G401.6 (cell line): ENCODE data around the gene IL27RA.

Experiments
- FAIRE-seq: peaks from 2 replicates; lab custom pipeline; 2012; peaks lifted over from hg19 to GRCh38; lab: Jason Lieb, UNC

The IL27RA gene

GRCh38 chr19:14031719-14032480 lies at the start of gene IL27RA:
TSS of gene IL27RA (plus strand) at chr19:14031762. CDS start at chr19:14031873, 111 bp downstream.
- no peak for FAIRE-seq

GRCh38 chr19:13981988-13982501 lies 49.5 kb upstream of the IL27RA start:
- no peak for FAIRE-seq

GRCh38 chr19:13982773-13983172 lies 48.8 kb upstream of the IL27RA start:
- no peak for FAIRE-seq

DNA sequence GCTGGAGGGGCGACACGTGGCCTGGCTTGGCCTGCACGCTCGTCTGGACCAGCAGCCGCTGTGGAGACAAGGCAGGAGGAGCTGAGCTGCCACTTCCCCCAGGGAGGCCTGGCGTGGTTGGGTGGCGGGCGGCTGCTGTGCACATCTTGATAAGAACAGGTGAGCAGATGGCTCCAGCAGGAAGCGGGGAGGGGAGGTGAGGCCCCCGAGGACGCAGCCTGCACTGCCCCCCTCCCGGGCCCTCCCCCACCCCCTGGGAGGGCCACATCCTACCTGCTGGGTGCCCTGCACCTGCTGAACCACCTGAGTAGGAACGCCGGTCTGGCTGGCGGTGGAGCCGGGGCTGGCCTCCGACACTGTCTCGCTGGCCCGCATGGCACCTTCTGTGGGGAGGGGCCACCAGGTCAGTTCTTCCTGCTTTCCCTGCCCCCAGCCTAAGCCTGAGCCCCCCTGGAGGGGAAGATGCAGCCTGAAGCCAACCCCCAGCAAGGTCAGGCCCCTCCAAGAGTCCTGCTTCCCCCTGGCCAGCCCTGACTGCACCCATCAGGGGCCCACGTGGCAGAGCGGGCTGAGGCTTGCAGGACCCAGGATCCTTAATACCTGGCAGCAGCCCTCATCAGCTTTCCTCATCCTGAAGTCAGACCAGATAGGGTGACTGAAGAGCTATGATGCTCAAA lies 48.2 kb upstream of the IL27RA start:
- FAIRE-seq, result no peak

DNA sequence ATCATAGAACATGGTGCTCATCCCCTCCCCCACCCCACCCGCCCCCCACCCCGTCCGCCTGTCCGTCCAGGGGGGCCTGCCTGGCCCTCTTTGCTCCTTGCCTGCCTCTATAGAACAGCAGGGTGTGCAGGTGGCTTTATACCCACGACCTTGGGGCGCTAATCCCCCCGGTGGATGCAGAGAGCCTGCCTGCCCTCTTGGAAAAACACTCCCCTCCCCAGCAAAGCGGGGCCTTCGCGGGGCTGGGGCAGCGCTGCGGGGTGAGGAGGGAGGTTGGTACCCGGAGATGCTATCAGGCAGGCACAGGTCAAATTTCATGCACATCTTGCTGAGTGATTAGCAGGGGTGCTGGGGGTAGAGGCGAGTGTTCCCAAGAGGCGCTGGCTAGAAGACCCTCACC lies 47.4 kb upstream of the IL27RA start:
- no peak for FAIRE-seq

- FAIRE-seq, result no peak
Observed at GRCh38 chr19:13984875-13985741, 46.5 kb upstream of the IL27RA start.

GRCh38 chr19:13985771-13986347 lies 45.7 kb upstream of the IL27RA start:
- no peak for FAIRE-seq

DNA sequence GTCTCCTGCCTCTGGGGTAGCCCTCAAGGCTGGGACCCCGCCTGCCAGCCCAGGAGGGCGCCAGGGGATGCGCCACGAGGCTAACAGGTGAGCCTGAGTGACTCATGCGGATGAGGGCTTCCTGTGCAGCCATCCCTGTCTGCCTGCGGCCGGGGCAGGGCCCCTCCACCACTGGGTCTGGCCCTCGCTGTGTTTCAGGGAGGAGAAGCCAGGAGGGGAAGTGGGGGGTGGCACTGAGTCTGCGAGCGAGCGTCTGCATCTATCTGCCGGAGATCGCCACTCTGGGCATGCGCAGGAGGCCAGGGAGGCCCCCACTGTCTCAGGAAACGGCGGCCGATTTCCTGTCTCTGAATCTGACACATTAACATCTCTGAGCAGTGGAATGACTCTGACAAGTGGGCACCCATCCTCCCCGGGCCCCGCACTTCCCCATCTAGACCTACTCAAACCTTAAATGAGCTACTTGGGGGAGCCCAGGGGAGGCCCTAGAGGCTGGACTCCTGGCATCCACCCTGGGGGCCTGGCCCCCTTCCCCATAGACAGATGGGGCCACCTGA lies 45.1 kb upstream of the IL27RA start:
- FAIRE-seq, result no peak

DNA sequence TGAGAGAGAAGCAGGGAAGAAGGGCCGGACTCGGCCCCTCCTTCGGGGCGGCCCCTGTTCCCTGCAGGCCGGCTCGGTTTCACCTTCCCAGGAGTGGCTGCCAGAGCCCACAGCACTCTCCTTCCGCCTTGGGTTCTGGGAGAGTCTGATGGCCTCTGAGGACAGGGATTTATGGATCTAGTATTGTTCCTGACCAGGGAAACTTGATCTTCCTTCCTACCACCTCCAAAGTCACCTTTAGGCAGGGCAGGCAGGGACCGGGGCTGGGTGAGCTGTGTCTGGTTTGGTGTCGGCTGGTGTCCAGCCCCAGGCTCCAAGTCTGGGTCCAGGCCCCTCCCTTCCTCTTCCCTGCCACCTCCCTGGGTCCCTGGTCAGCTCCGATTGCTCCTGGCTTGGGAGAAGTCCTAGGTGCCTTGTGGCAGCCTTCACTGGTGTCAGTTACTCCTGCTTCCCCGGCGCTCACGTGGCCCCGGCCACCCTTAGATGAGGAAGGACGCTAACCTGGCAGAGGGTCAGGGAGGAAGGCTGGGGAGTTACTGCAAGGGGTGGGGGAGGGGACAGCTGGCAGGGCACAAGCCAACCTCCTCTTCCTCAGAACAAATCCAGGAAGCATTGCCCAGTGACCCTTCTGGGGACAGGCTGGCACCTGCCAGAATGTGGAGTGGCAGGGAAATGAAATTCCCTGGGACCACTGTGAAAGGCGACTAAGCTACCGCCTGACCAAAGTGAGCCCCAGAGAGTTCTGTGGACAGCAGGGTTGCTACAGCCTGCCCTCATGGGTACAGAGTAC lies 44.3 kb upstream of the IL27RA start:
- FAIRE-seq, result no peak

DNA sequence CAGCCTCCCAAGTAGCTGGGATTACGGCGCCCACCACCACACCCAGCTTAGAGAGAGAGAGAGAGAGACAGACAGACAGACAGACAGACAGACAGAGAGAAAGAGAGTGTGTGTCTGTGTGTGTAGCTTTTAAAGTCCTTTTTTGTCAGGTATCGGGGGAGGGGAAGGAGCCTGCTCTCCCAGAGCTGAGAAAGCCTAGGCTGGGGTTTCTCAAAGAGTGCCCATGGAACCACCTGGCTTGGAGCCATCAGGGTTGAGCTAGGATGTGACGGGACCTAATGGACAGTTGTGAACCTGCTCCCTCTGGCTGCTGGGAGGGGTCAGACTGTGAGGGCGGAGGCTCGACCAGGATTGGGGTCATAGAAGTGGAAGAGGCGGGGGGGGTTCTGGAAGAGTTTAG lies 42.1 kb upstream of the IL27RA start:
- no peak for FAIRE-seq

DNA sequence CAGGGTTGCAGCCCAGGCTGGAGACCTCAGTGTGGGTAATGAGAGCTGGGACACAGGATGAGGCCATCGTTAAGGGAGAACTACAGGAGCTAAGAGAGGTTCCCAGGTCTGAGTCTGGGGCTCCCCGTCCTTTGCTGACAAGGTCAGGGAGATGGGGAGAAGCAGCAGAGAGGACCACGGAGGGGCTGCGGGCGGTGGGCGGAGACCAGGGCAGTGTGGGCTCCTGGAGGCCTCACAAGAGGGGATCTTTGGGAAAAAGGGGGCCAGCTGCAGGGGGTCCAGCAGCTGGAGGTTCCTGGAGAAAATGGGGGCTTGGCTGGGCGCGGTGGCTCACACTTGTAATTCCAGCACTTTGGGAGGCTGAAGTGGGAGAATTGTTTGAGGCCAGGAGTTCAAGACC lies 41.5 kb upstream of the IL27RA start:
- FAIRE-seq, result no peak

DNA sequence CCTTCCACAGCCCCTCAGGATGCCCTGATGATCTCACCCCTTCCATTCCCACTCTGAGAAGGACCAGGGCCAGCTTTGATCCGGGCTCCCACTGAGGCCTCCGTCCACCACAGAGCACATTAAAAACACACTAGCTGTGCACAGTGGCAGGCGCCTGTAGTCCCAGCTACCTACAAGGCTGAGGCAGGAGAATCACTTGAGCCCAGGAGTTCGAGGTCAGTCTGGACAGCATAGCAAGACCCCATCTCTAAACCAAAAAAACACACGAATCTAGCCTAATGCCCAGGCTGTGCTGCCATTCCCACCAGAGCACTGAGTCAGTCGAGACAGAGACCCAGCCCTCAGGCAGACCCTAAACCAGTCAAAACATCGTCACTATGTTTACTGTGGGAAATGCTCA lies 39.5 kb upstream of the IL27RA start:
- no peak for FAIRE-seq

DNA sequence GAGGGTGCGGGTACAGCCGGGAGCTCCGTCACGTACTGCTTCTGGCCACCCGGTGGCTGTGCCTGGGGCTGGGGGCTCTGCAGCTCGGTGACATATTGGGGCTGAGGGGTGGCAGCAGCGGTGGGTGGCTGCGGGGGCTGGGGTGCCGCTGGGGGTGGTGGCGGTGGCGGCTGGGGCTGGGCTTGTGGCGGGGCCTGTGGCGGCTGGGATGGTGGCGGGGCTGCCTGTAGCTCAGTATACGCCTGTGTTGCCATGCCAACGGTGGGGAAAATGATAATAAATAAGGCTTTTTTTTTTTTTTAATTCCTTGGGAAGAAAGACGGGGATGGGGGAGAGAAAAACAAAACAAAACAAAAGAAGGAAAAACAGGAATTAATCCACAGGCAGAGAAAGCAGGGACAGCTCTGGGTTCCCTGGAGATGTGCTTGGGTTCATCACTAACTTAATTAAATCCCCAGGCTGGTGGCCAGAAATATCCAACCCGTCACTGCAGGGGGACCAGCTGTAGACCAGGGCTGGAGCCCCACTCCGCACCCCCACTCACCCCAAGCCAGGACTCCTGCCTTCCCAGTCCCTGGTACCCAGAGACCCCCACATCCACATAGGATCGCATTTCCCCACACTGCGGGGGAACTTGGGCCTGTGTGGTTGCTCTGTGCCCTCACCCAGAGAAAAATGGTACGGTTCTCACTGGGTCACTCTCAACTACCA lies 37.8 kb upstream of the IL27RA start:
- no peak for FAIRE-seq

- no peak for FAIRE-seq
Observed at GRCh38 chr19:13995017-13995728, 36.4 kb upstream of the IL27RA start.

DNA sequence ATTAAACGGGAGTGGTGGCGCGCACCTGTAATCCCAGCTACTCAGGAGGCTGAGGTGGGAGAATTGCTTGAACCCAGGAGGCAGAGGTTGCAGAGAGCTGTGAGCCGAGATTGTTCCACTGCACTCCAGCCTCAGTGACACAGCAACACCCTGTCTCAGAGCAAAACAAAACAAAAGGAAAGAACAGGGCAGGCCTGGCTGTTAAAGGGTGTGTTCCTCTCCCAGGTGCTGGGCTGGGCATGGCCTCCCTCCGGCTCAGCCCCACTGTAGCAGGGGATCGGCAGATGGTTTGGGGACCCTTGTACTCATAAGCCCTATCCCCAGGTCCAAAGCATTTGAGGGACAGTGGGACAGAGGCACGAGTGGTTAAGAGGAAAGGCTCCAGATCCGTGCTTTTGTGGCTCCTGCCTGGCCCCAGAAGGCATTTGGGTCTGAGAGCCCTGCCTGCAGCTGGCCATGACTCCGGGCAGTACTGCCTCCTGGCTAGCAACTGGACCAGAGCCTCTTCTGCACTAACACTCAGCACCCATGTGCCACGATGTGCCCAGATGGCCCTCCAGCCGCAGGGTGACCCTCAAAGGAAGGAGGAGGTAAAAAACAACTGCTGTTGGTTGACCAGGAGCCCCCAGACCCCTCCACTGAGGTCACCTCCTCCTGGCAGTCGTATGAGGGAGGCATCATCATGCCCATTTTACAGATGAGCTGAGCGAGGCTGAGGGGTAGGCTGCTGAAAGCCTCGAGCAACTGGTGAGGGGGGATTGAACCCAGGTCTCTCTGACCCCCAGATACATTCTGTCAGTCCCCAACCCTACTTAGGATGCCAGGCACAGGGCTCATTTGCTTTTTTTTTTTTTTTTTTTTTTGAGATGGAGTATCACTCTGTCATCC lies 35.4 kb upstream of the IL27RA start:
- no peak for FAIRE-seq

DNA sequence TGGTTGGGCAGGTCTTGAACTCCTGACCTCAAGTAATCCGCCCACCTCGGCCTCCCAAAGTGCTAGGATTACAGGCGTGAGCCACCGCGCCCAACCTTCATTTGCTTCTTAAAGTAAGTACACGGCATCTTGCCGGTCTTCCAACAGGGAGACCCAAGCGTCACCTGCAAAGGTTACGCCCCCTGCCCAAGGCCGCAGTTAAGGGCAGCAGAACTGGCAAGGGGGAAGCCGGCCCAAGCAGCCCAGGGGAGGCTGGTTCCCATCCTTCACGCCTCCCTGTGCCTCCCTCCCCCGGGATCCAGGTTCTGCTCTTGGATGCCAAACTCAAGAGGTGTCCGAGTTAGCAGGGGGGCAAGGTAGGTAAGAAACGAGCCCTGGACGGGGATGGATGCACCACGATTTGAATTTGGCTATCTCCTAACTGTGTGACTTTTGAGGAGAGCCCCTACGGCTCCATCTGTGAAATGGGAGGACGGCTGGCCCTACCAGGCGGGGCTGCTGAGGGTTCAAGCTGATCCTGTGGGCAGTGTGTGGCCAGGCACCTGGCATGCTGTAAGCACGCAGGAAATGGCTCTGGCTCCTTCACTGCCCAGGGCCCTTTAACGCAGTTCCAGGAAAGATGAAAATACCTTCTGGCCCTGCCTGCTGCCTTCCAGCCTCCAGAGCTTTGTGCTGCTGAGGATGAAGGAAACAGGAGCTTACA lies 34.5 kb upstream of the IL27RA start:
- no peak for FAIRE-seq

DNA sequence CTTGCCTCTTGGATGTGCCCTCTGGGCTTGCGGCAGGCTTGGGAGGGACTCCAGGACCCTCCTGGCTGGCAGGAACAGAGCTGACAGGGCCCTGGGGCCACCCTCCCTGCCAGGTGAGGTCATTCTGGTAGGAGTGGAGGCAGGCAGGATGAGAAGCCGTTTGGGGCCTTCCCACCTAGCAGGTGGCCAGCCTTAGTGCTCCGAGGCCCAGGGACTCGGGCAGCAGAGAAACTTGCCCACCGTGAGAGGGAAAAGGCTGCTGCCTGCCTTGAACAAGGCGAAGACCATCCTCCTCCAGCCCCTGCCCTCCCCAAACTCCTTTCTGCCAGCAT lies 34.0 kb upstream of the IL27RA start:
- no peak for FAIRE-seq

DNA sequence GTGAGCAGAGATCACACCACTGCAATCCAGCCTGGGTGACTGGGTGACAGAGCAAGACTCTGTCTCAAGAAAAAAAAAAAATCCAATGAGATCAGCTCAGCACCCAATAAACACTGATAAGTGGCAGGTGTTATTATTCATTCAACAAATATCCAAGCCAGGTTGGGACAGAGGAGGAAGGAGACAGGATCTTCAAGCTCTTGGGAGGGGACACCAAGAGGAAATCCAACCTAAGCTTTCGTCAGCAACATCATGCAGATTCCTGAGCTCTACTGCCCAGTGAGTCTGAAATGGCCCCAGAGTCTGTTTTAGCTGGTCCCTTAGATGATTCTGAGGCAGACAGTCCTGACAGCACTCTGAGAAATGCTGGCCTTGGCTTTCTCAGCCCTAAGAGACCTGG lies 33.1 kb upstream of the IL27RA start:
- FAIRE-seq, result no peak
